Endodermal cell (in vitro differentiated cells): ENCODE data around the gene PRDM16. TPM values are rescaled to one million over a fixed set of nuclear protein-coding genes. Genes with fewer than 3 reads are reported as not detected.

Source experiments
- DNase-seq: peaks from one replicate; pipeline ENCODE4 v3.0.0-alpha.2; 2017
- H3K27ac ChIP-seq: 2 replicates; pipeline ENCODE4 v1.5.1; 2013; ENCODE audit warnings: mild to moderate bottlenecking, low read depth, low read length, moderate library complexity
- H3K27me3 ChIP-seq: 2 replicates; pipeline ENCODE4 v1.6.1; 2013; ENCODE audit warnings: mild to moderate bottlenecking, low read length, moderate library complexity; ENCODE audit not compliant: insufficient read depth, control insufficient read depth, poor library complexity, severe bottlenecking
- H3K36me3 ChIP-seq: 2 replicates; pipeline ENCODE4 v1.7.0; 2013; ENCODE audit warnings: mild to moderate bottlenecking, low read length, moderate library complexity; ENCODE audit not compliant: control insufficient read depth, insufficient read depth
- H3K4me1 ChIP-seq: one replicate; pipeline ENCODE4 v1.7.0; 2013; ENCODE audit warnings: low read length; ENCODE audit not compliant: control insufficient read depth, insufficient read depth
- H3K4me3 ChIP-seq: 2 replicates; pipeline ENCODE4 v1.5.1; 2013; ENCODE audit warnings: mild to moderate bottlenecking, low read length, moderate library complexity
- H3K9ac ChIP-seq: 2 replicates; pipeline ENCODE4 v1.6.1; 2013; ENCODE audit warnings: mild to moderate bottlenecking, low read length, moderate library complexity; ENCODE audit not compliant: poor library complexity, severe bottlenecking; ENCODE audit errors: extremely low read depth
- H3K9me3 ChIP-seq: 2 replicates; pipeline ENCODE4 v1.6.1; 2013; ENCODE audit warnings: mild to moderate bottlenecking, low read length, moderate library complexity; ENCODE audit not compliant: control insufficient read depth
- H3K27ac Mint-ChIP-seq: 2 replicates; pipeline ENCODE4 v1.8.0; 2020; ENCODE audit warnings: mixed read lengths
- H3K27me3 Mint-ChIP-seq: 2 replicates; pipeline ENCODE4 v1.8.0; 2021; ENCODE audit warnings: mild to moderate bottlenecking, mixed read lengths; ENCODE audit not compliant: insufficient read depth
- H3K36me3 Mint-ChIP-seq: 2 replicates; pipeline ENCODE4 v1.8.0; 2020; ENCODE audit warnings: low read depth, mixed read lengths
- H3K4me1 Mint-ChIP-seq: 2 replicates; pipeline ENCODE4 v1.8.0; 2020; ENCODE audit warnings: mixed read lengths
- H3K4me3 Mint-ChIP-seq: 2 replicates; pipeline ENCODE4 v1.8.0; 2020; ENCODE audit warnings: mild to moderate bottlenecking, moderate library complexity, mixed read lengths
- H3K9me3 Mint-ChIP-seq: 2 replicates; pipeline ENCODE4 v1.8.0; 2020; ENCODE audit warnings: mild to moderate bottlenecking, mixed read lengths
- CTCF ChIP-seq: fragments of 200-600 bp; sonication (generic); conservative IDR thresholded peaks from 2 replicates; pipeline ENCODE4 v1.5.0; 2021; ENCODE audit warnings: antibody characterized with exemption, mild to moderate bottlenecking
- WGBS, 2 experiments: methylation state at CpG; one replicate each; pipeline versions ENCODE4 v1.1.5 to v1.1.7; 2013; ENCODE audit warnings: missing lambda C conversion rate in 2 of 2, mixed read lengths in 1 of 2; ENCODE audit not compliant: insufficient coverage in 1 of 2, insufficient read length in 1 of 2; 5-methylcytosine and 5-hydroxymethylcytosine counted together
- total RNA-seq, 2 donors: library from RNA; stranded (reverse); fragmentation: NEBNext Ultra II Directional in 1 of 2; extraction: Animal tissue kit (Norgen Biotek cat#: 25700) in 1 of 2; gene quantifications; 2 replicates in 1 of 2; 3 replicates in 1 of 2; pipeline ENCODE4 v1.2.1, GENCODE V29; 2021

PRDM16 gene
- total RNA-seq, 2 donors from 2014 or later = 2.1 to 4.0 TPM

DNA sequence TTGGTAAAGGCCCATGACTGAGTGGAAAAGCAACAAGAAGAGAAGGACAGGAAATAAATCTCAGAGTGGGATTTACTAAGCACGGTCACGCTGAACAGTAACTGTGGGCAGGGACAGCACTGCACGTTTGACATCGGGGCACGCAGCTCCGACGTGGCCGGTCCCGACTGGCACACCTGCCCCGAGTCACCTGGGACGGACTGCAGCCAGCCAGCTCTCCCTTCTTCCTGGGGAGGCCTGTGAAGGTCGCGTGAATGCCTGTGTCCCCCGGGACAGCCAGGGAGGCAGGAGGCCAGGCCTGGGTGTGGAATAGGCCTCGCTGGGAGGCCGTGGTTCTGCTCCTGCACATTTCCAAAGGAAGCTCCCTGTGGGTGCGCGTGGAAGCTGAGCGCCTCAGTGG is 140.2 kb downstream of the PRDM16 start:
- Mint-ChIP-seq H3K9me3 (no peaks in the 10 kb centered on the region), H3K27ac (no peak overlapping the region)

GRCh38 chr1:3211582-3212375 is 142.8 kb downstream of the PRDM16 start:
- TF ChIP-seq CTCF = no peak
- no peaks in the 10 kb centered on the region for H3K36me3 ChIP-seq
- H3K27ac ChIP-seq = no peak overlapping the region
- 92% methylated on average over 44 to 47 of the region's 47 CpGs for WGBS, 2 experiments
- Mint-ChIP-seq H3K27me3 (no peaks in the 10 kb centered on the region), H3K27ac (no peak overlapping the region), H3K4me1 (no peaks in the 10 kb centered on the region), H3K9me3 (no peaks in the 10 kb centered on the region), H3K4me3 (no peak overlapping the region), H3K36me3 (no peaks in the 10 kb centered on the region)
- no peak overlapping the region for H3K9ac ChIP-seq
- no peak overlapping the region for H3K4me3 ChIP-seq
- H3K4me1 ChIP-seq = no peaks in the 10 kb centered on the region
- H3K9me3 ChIP-seq = no peaks in the 10 kb centered on the region
- no peak for DNase-seq
- H3K27me3 ChIP-seq = no peaks in the 10 kb centered on the region

More for the DNA sequence above, 140.2 kb downstream of the PRDM16 start:
- Mint-ChIP-seq H3K27me3 (no peaks in the 10 kb centered on the region), H3K4me1 (peaks cover 9% of the 10 kb centered on the region), H3K36me3 (no peaks in the 10 kb centered on the region), H3K4me3 (no peak overlapping the region)
- Histone ChIP-seq H3K4me3 (no peak overlapping the region), H3K27me3 (no peaks in the 10 kb centered on the region), H3K9ac (no peak overlapping the region), H3K4me1 (no peaks in the 10 kb centered on the region), H3K27ac (no peak overlapping the region), H3K36me3 (no peaks in the 10 kb centered on the region), H3K9me3 (no peaks in the 10 kb centered on the region)
- no peak for DNase-seq
- 94 to 96% methylated on average over 12 to 19 of the region's 19 CpGs for WGBS, 2 experiments
- no peak for TF ChIP-seq CTCF

DNA sequence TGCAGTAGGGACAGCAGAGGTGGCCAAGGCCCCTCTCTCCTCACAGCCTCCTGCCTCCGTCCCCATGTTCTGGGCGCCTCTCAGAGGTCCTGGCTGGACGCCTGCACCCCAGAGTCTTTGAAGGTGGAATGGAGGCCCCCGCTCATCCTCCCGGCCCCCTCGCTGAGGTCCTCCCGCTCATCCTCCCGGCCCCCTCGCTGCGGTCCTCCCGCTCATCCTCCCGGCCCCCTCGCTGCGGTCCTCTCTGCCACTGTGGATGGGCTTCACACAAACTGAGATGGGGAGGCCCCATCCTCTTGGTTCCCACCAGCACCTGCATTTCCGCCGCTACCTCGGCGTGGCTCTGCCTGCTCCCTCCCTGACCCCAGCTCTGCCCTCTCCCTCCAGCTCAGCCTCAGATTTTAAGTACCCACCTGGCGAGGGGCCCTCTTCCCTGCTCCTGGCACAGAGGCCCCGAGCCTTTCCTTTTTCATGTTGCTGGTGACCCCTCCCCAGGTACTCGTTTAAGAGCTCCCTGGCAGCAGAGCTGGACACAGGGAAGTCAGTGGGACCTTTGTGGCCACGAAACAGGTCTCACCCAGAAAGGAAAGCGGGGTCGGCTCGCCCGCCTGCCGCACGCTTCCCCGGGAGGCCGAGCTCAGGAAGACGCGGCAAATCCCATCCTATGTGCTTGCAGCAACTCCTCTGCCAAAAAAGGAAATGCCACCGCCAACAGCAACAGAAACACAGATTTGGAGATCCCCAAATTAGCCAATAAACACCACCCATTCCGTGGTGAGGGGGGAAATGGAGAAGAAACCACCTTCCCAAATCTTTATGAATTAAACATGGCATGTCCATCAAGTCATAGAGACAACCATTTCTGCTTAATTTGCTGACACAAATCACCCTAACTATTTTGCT is 143.7 kb downstream of the PRDM16 start:
- no peak overlapping the region for H3K9ac ChIP-seq
- Mint-ChIP-seq H3K36me3 (no peaks in the 10 kb centered on the region), H3K27ac (no peak overlapping the region), H3K27me3 (no peaks in the 10 kb centered on the region), H3K4me1 (no peaks in the 10 kb centered on the region), H3K9me3 (no peaks in the 10 kb centered on the region), H3K4me3 (no peak overlapping the region)
- H3K27me3 ChIP-seq = no peaks in the 10 kb centered on the region
- H3K27ac ChIP-seq = no peak overlapping the region
- no peaks in the 10 kb centered on the region for H3K9me3 ChIP-seq
- H3K4me1 ChIP-seq = no peaks in the 10 kb centered on the region
- WGBS, 2 experiments = 94 to 95% methylated on average over 24 to 34 of the region's 34 CpGs
- no peak for TF ChIP-seq CTCF
- no peaks in the 10 kb centered on the region for H3K36me3 ChIP-seq
- H3K4me3 ChIP-seq = no peak overlapping the region
- no peak for DNase-seq
